ENCODE data around the gene RHOT2. TPM values are rescaled to one million over a fixed set of nuclear protein-coding genes. Genes with fewer than 3 reads are reported as not detected.

Gene RHOT2
- total RNA-seq, 4 donors from 2014 or later, result 29.1 to 99.7 (median 71.7) TPM

DNA sequence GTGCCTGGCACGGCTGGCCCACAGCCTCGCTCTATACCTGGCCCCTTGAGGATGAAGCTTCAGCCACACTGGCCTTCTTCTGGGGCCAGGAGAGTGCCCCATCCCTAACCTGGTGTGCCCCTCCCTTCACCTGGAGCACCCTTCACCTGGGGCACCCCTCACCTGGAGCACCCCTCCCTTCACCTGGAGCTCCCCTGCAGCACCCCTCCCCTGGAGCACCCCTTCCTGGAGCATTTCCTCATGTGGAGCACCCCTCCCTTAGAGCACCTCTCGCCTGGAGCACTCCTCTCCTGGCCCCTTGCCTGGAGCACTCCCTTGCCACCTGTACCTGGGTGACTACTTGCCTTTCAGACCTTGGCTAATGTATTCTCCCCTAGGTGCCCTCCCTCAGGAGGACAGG is 40.1 kb downstream of the RHOT2 start:
- peaks cover 0 to 10% of the 10 kb centered on the region in 2 donors for H3K4me1 ChIP-seq
- intact Hi-C loops (cut with DNase I; ENCODE audit: low total_unique reads), result no loop called here
- TF ChIP-seq, protein P1, sequence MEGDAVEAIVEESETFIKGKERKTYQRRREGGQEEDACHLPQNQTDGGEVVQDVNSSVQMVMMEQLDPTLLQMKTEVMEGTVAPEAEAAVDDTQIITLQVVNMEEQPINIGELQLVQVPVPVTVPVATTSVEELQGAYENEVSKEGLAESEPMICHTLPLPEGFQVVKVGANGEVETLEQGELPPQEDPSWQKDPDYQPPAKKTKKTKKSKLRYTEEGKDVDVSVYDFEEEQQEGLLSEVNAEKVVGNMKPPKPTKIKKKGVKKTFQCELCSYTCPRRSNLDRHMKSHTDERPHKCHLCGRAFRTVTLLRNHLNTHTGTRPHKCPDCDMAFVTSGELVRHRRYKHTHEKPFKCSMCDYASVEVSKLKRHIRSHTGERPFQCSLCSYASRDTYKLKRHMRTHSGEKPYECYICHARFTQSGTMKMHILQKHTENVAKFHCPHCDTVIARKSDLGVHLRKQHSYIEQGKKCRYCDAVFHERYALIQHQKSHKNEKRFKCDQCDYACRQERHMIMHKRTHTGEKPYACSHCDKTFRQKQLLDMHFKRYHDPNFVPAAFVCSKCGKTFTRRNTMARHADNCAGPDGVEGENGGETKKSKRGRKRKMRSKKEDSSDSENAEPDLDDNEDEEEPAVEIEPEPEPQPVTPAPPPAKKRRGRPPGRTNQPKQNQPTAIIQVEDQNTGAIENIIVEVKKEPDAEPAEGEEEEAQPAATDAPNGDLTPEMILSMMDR (IDR thresholded peaks at IDR 0.05), result no peak
- no peak for TF ChIP-seq POLR2A (IDR thresholded peaks at IDR 0.05)
- no peak for DNase-seq
- H3K4me3 ChIP-seq, result no peak overlapping the region
- H3K36me3 ChIP-seq, result no peaks in the 10 kb centered on the region
- no peak overlapping the region for H3K27ac ChIP-seq
- peaks cover 34 to 38% of the 10 kb centered on the region in 2 donors for H3K27me3 ChIP-seq
- no peaks in the 10 kb centered on the region for H3K9me3 ChIP-seq

DNA sequence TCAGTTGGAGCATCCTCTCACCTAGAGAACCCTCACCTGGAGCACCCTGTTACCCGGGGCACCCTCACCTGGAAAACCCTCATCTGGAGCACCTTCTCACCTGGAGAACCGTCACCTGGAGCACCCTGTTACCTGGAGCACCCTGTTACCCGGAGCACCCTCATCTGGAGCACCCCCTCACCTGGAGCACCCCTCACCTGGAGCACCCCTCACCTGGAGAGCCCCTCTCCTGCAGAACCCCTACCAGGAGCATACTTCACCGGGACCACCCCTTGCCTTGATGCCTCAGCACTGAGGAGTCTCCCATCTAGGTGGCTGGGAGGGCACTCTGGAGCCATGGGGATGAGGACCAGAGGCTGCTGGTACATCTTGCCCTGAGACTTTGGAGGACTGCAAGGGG is 41.0 kb downstream of the RHOT2 start:
- Histone ChIP-seq H3K36me3 (no peaks in the 10 kb centered on the region), H3K27me3 (peaks cover 31 to 38% of the 10 kb centered on the region in 2 donors), H3K9me3 (no peaks in the 10 kb centered on the region), H3K27ac (no peak overlapping the region), H3K4me1 (peaks cover 0 to 10% of the 10 kb centered on the region in 2 donors), H3K4me3 (no peak overlapping the region)
- intact Hi-C loops (cut with DNase I; ENCODE audit: low total_unique reads), result no loop called here
- no peak for TF ChIP-seq POLR2A (IDR thresholded peaks at IDR 0.05)
- TF ChIP-seq, protein P1 (IDR thresholded peaks at IDR 0.05), result no peak
- DNase-seq, result no peak

- no peak for DNase-seq
- peaks cover 0 to 10% of the 10 kb centered on the region in 2 donors for H3K4me1 ChIP-seq
- no peaks in the 10 kb centered on the region for H3K36me3 ChIP-seq
- H3K27me3 ChIP-seq, result peaks cover 26 to 31% of the 10 kb centered on the region in 2 donors
- H3K27ac ChIP-seq, result no peak overlapping the region
- TF ChIP-seq POLR2A (IDR thresholded peaks at IDR 0.05), result no peak
- TF ChIP-seq, protein P1 (IDR thresholded peaks at IDR 0.05), result no peak
- H3K4me3 ChIP-seq, result no peak overlapping the region
- intact Hi-C loops (cut with DNase I; ENCODE audit: low total_unique reads), result no loop called here
- H3K9me3 ChIP-seq, result no peaks in the 10 kb centered on the region
Observed at GRCh38 chr16:709566-710499, 41.9 kb downstream of the RHOT2 start.

- TF ChIP-seq, protein P1 (IDR thresholded peaks at IDR 0.05), result no peak
- TF ChIP-seq POLR2A (IDR thresholded peaks at IDR 0.05), result no peak
- DNase-seq, result no peak
- Histone ChIP-seq H3K4me3 (no peak overlapping the region), H3K4me1 (peaks cover 0 to 11% of the 10 kb centered on the region in 2 donors), H3K27ac (no peak overlapping the region), H3K27me3 (peaks cover 22 to 29% of the 10 kb centered on the region in 2 donors), H3K36me3 (no peaks in the 10 kb centered on the region), H3K9me3 (no peaks in the 10 kb centered on the region)
- intact Hi-C loops (cut with DNase I; ENCODE audit: low total_unique reads), result no loop called here
Observed at GRCh38 chr16:710500-711075, 42.7 kb downstream of the RHOT2 start.

DNA sequence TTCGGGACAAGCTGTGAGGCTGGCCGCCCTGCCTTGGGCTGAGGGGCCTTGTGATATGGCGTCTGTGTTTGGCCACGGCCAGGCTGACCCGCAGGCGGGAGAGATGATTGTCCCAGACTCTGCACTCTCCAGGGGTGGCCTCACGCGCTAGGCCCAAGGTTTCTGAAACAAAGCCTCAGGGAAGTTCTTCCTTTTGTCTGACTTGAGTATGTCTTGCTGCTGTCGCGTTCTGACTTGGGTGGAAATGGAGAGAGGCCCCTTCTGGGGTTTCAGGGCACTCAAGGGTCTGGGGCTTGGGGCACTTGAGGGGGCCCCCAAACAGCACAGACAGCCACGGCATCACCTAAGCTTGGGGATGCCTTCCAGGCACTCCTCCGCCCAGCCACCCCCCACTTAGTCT is 43.2 kb downstream of the RHOT2 start:
- intact Hi-C loops (cut with DNase I; ENCODE audit: low total_unique reads), result no loop called here
- H3K36me3 ChIP-seq, result no peaks in the 10 kb centered on the region
- no peak for DNase-seq
- H3K27ac ChIP-seq, result no peak overlapping the region
- H3K27me3 ChIP-seq, result peaks cover 20 to 28% of the 10 kb centered on the region in 2 donors
- peaks cover 2 to 12% of the 10 kb centered on the region in 2 donors for H3K4me1 ChIP-seq
- no peak overlapping the region for H3K4me3 ChIP-seq
- no peak for TF ChIP-seq POLR2A (IDR thresholded peaks at IDR 0.05)
- TF ChIP-seq, protein P1 (IDR thresholded peaks at IDR 0.05), result no peak
- H3K9me3 ChIP-seq, result no peaks in the 10 kb centered on the region

Measured in uterus (tissue), 4 donors.